ENCODE results near the gene ZBTB9. TPM values are rescaled to one million over a fixed set of nuclear protein-coding genes. Genes with fewer than 3 reads are reported as not detected.

The ZBTB9 gene
- total RNA-seq, 1 donor from 2014 or later = 9.6 TPM

DNA sequence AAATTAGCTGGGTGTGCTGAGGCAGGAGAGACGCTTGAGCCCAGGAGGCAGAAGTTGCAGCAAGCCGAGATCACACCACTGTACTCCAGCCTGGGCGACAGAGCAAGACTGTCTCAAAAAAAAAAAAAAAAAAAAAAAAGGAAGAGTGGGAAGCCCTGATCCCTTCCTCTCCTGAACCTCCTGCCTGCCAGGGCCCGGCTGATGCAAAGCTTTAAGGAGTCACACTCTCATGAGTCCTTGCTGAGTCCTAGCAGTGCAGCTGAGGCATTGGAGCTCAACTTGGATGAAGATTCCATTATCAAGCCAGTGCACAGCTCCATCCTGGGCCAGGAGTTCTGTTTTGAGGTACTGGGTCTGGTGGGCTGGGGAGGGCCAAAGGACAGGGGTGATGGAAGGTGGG lies 19.4 kb upstream of the ZBTB9 start:
- no peaks in the 10 kb centered on the region for H3K9me3 Mint-ChIP-seq
- H3K4me1 Mint-ChIP-seq = peaks cover 37% of the 10 kb centered on the region
- peaks cover 35% of the 10 kb centered on the region for H3K36me3 Mint-ChIP-seq
- TF ChIP-seq, protein P1, sequence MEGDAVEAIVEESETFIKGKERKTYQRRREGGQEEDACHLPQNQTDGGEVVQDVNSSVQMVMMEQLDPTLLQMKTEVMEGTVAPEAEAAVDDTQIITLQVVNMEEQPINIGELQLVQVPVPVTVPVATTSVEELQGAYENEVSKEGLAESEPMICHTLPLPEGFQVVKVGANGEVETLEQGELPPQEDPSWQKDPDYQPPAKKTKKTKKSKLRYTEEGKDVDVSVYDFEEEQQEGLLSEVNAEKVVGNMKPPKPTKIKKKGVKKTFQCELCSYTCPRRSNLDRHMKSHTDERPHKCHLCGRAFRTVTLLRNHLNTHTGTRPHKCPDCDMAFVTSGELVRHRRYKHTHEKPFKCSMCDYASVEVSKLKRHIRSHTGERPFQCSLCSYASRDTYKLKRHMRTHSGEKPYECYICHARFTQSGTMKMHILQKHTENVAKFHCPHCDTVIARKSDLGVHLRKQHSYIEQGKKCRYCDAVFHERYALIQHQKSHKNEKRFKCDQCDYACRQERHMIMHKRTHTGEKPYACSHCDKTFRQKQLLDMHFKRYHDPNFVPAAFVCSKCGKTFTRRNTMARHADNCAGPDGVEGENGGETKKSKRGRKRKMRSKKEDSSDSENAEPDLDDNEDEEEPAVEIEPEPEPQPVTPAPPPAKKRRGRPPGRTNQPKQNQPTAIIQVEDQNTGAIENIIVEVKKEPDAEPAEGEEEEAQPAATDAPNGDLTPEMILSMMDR (IDR thresholded peaks at IDR 0.05; ENCODE audit: unreplicated experiment) = no peak
- no peak for DNase-seq (ENCODE audit: low spot score in 2 of 2, unreplicated experiment in 2 of 2)
- H3K27me3 Mint-ChIP-seq (ENCODE audit: low read depth) = no peaks in the 10 kb centered on the region
- no peak overlapping the region for H3K27ac Mint-ChIP-seq
- H3K4me3 Mint-ChIP-seq = no peak overlapping the region

DNA sequence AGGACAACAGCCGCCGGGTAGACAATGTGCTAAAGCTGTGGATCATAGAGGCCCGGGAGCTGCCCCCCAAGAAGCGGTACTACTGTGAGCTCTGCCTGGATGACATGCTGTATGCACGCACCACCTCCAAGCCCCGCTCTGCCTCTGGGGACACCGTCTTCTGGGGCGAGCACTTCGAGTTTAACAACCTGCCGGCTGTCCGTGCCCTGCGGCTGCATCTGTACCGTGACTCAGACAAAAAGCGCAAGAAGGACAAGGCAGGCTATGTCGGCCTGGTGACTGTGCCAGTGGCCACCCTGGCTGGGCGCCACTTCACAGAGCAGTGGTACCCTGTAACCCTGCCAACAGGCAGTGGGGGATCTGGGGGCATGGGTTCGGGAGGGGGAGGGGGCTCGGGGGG lies 16.7 kb upstream of the ZBTB9 start:
- Mint-ChIP-seq H3K4me1 (peaks cover 14% of the 10 kb centered on the region), H3K27me3 (ENCODE audit: low read depth) (no peaks in the 10 kb centered on the region), H3K36me3 (peaks cover 35% of the 10 kb centered on the region), H3K4me3 (no peak overlapping the region), H3K27ac (no peak overlapping the region), H3K9me3 (no peaks in the 10 kb centered on the region)
- DNase-seq (ENCODE audit: low spot score in 2 of 2, unreplicated experiment in 2 of 2) = no peak
- TF ChIP-seq, protein P1 (IDR thresholded peaks at IDR 0.05; ENCODE audit: unreplicated experiment) = no peak

DNA sequence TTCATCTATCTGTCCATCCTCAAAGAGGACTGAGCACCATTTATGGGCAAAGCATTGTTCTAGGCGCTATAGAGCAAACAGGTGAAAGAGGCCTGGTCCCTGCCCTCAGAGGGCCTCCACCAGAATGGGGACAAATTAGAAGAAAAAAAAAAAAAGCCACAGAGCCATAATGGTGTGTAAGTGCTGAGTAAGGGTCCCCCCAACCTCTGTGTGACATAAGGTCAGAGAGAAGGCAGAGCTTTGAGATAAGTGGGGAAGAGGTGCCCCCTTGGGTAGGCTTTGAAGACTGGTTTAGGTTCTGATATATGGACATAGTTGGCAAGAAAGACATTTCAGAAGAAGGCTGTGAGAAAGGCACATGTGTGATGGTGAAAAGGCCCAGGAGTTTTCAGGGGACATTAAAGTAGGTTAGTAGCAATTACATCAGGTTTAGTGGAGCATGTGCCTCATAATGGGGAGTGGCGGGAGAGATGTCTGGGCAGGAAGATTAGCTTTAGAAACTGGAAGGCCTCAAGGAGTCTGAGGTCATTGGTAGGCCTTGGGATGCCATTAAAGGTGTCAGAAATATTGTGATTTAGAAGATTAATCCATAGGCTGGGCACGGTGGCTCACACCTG lies 15.3 kb upstream of the ZBTB9 start:
- Mint-ChIP-seq H3K36me3 (peaks cover 35% of the 10 kb centered on the region), H3K27me3 (ENCODE audit: low read depth) (no peaks in the 10 kb centered on the region), H3K4me1 (peaks cover 2% of the 10 kb centered on the region), H3K4me3 (no peak overlapping the region), H3K9me3 (no peaks in the 10 kb centered on the region), H3K27ac (no peak overlapping the region)
- no peak for DNase-seq (ENCODE audit: low spot score in 2 of 2, unreplicated experiment in 2 of 2)
- TF ChIP-seq, protein P1 (IDR thresholded peaks at IDR 0.05; ENCODE audit: unreplicated experiment) = no peak

DNA sequence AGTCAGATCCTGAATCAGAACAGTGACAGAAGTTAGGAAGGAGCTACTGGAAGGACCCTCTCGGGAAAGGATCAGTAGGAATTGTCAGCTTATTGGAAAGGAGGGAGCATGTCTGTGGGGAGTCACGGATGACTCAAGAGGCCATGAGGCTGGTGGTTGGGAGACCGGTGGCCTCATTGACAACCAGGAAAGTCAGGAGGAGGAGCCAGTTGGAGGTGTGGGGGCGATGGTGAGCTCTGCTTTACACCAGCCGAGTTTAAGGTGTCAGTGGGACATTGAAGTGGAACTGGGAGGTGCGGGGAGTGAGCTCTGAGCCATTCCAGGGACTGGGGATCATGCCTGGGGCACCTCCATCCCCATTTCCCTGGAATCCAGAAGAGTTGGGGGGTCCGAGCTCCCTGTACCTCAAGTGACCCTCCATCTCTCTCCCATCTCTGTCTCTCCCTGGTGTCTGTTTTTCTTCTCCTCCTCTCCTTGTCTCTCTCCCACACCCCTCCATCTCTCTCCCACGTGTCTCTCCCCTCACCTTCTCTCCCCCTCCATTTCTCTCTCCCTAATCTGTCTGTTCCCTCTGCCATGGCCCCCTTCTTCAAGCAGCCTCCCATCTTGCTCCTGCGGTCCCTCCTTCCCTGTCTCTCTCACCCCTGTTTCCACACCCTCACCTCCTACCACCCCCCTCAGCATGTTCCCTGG lies 14.3 kb upstream of the ZBTB9 start:
- no peaks in the 10 kb centered on the region for H3K4me1 Mint-ChIP-seq
- no peak overlapping the region for H3K27ac Mint-ChIP-seq
- TF ChIP-seq, protein P1 (IDR thresholded peaks at IDR 0.05; ENCODE audit: unreplicated experiment) = no peak
- no peaks in the 10 kb centered on the region for H3K27me3 Mint-ChIP-seq (ENCODE audit: low read depth)
- no peak for DNase-seq (ENCODE audit: low spot score in 2 of 2, unreplicated experiment in 2 of 2)
- no peaks in the 10 kb centered on the region for H3K9me3 Mint-ChIP-seq
- no peak overlapping the region for H3K4me3 Mint-ChIP-seq
- peaks cover 40% of the 10 kb centered on the region for H3K36me3 Mint-ChIP-seq

DNA sequence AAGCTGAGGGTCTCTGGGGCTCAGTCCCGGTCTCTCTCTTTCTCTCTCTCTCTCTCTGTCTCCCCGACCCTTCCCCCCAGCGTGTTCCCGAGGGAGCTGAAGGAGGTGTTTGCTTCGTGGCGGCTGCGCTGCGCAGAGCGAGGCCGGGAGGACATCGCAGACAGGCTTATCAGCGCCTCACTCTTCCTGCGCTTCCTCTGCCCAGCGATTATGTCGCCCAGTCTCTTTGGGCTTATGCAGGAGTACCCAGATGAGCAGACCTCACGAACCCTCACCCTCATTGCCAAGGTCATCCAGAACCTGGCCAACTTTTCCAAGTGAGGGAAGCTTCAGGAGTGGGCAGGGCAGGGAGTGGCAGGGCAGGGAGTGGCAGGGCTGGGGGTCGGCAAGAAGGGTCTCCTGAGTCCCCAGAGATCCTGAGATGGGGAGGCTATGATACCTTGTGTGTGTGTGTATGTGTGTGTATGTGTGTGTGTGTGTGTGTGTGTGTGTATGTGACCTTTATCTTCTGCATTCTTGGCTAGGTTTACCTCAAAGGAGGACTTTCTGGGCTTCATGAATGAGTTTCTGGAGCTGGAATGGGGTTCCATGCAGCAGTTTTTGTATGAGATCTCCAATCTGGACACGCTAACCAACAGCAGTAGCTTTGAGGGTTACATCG lies 13.6 kb upstream of the ZBTB9 start:
- Mint-ChIP-seq H3K27ac (no peak overlapping the region), H3K9me3 (no peaks in the 10 kb centered on the region), H3K4me1 (no peaks in the 10 kb centered on the region), H3K4me3 (no peak overlapping the region), H3K27me3 (ENCODE audit: low read depth) (no peaks in the 10 kb centered on the region), H3K36me3 (peaks cover 36% of the 10 kb centered on the region)
- DNase-seq (ENCODE audit: low spot score in 2 of 2, unreplicated experiment in 2 of 2) = no peak
- TF ChIP-seq, protein P1 (IDR thresholded peaks at IDR 0.05; ENCODE audit: unreplicated experiment) = no peak
